H1 (cell line): ENCODE measurements around the gene ANGPTL4.

ENCODE experiments used
- CEBPB ChIP-seq: IDR thresholded peaks from 2 replicates; pipeline ENCODE4 v1.6.1; 2012; ENCODE audit warnings: low read depth, low read length
- CTCF ChIP-seq, 3 experiments: IDR thresholded peaks; 1 replicate in 2 of 3; 2 replicates in 1 of 3; pipeline versions ENCODE4 v1.5.1 to v1.6.1; 2011; ENCODE audit warnings: low read length in 3 of 3, mild to moderate bottlenecking in 3 of 3, inconsistent platforms in 2 of 3, low read depth in 1 of 3, moderate library complexity in 1 of 3; ENCODE audit not compliant: insufficient read depth in 1 of 3; ENCODE audit errors: control extremely low read depth in 1 of 3
- EZH2 ChIP-seq: fragments of 200-600 bp; sonication (generic); IDR thresholded peaks from 2 replicates; pipeline ENCODE4 v1.7.1; 2012; ENCODE audit warnings: low read depth, mild to moderate bottlenecking, moderate library complexity, low read length, inconsistent platforms; ENCODE audit not compliant: severe bottlenecking
- KDM5A ChIP-seq: fragments of 200-600 bp; IDR thresholded peaks from 2 replicates; pipeline ENCODE4 v1.7.1; 2012; ENCODE audit warnings: mild to moderate bottlenecking, low read length, inconsistent platforms, mixed read lengths
- MAFK ChIP-seq: IDR thresholded peaks from 2 replicates; pipeline ENCODE4 v1.6.1; 2012; ENCODE audit warnings: low read depth, mild to moderate bottlenecking, improper control_type of control experiment, low read length
- MAX ChIP-seq: IDR thresholded peaks from 2 replicates; pipeline ENCODE4 v1.6.1; 2012; ENCODE audit warnings: inconsistent platforms
- POLR2A ChIP-seq, 2 experiments: IDR thresholded peaks; 1 replicate in 1 of 2; 2 replicates in 1 of 2; pipeline ENCODE4 v1.6.1; 2011; ENCODE audit warnings: low read depth in 2 of 2, low read length in 2 of 2, mild to moderate bottlenecking in 2 of 2; ENCODE audit errors: control extremely low read depth in 1 of 2
- POLR2AphosphoS5 ChIP-seq: IDR thresholded peaks from 2 replicates; pipeline ENCODE4 v1.6.1; 2011; ENCODE audit warnings: low read depth, low read length
- POU5F1 ChIP-seq: IDR thresholded peaks from 2 replicates; pipeline ENCODE4 v1.6.1; 2011; ENCODE audit warnings: low read depth, mild to moderate bottlenecking, low read length, moderate library complexity
- SIRT6 ChIP-seq: IDR thresholded peaks from one replicate; pipeline ENCODE4 v1.7.1; 2012; ENCODE audit warnings: low read length, inconsistent platforms

DNA sequence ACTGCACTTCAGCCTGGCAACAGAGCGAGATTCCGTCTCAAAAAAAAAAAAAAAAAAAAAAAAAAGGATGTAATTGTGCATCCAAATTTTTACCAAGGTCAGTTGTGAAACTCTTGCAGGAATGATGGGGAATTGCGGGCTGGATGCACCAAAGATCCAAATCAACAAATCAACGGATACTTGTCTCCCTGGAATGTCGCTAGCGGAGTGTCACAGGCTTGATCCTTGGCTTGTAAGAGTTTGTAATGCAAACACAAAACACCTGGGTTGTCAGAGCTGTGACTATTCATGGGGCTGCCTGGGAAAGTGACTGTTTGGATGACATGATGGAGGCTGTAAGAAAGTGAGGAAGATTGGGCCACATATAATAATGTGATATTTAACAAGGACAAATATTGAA is 25.1 kb upstream of the ANGPTL4 start:
- TF ChIP-seq CTCF (IDR thresholded peaks at IDR 0.05; ENCODE audit: control extremely low read depth in 1 of 3, insufficient read depth in 1 of 3, low read depth in 1 of 3, low read length in 3 of 3) (no peak), POU5F1 (no peak), EZH2 (no peak), POLR2A (IDR thresholded peaks at IDR 0.05; ENCODE audit: control extremely low read depth in 1 of 2, low read depth in 2 of 2, low read length in 2 of 2) (no peak), CEBPB (no peak), POLR2AphosphoS5 (no peak), KDM5A (no peak), MAX (no peak), SIRT6 (no peak), MAFK (no peak)
